ENCODE data around the gene LCN1. TPM values are rescaled to one million over a fixed set of nuclear protein-coding genes. Genes with fewer than 3 reads are reported as not detected.
A peak's percentile ranks its signal among the peaks of the same experiment; 100 is the strongest.

Gene LCN1
- total RNA-seq, 1 experiment from 2014 or later: not detected

DNA sequence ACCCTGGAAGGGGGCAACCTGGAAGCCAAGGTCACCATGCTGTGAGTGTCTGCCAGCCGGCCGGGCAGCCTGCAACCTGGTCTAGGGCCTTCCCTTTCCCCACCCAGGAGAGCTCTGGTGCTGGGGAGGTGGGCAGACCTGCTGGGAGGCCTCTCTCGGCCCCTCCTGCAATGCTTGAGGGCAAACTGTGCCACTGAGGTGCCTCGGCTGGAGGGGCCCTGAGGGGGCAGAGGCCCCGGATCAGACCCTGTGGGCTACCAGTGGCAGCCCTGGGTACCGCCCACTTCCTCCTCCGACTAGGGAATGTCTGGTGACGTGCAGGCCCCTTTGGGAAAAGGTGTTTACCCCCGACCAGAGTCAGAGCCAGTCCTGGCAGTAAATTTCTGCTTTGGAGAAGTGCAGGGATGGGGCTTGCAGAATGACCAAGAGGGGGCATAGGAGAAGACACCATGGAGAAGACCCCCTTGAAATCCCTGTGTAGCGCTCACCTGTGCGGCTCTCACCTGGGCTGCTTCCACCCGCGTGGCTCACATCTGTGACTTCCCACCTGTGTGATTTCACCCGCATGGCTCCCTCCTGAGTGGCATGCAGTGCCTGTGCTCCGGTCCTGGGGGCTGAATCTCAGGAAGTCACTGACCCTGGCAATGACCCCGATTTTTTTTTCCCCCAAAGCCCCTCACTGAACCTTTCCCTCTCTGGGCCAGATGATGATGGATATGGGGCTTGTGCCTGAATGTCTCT lies 1.1 kb downstream of the LCN1 start:
- no peak overlapping the region for H2BK5ac ChIP-seq (ENCODE audit: insufficient read length, low read length)
- Mint-ChIP-seq H3K36me3 (ENCODE audit: insufficient read depth in 1 of 3, low read depth in 3 of 3) (no peaks in the 10 kb centered on the region), H3K4me3 (no peak overlapping the region), H3K27ac (0 out of 7 replicates have a peak overlapping the region, but pooled peaks of 1 of the 3 experiments have one; percentile 31), H3K27me3 (ENCODE audit: low read depth) (peaks cover 2% of the 10 kb centered on the region; the same call in 1 of the 2 replicates), H3K4me1 (peaks cover 4 to 11% of the 10 kb centered on the region in 2 experiments; a peak in 3 of 4 replicates), H3K9me3 (peaks cover 0 to 5% of the 10 kb centered on the region in 2 experiments; a peak in 2 of 5 replicates)
- H3T11ph ChIP-seq (ENCODE audit: low read length): no peak overlapping the region
- H2AK5ac ChIP-seq (ENCODE audit: insufficient read length, low read length): no peak overlapping the region
- no peak overlapping the region for H2BK20ac ChIP-seq (ENCODE audit: low read depth, low read length, poor library complexity, severe bottlenecking)
- H4K8ac ChIP-seq (replicated peaks; ENCODE audit: insufficient read length, low read depth, low read length): no peak overlapping the region
- no peak overlapping the region for H3K14ac ChIP-seq (ENCODE audit: insufficient read depth, low read length)
- H2BK15ac ChIP-seq (ENCODE audit: low read depth, low read length): no peak overlapping the region
- no peak for TF ChIP-seq CTCF (conservative IDR thresholded peaks at IDR 0.05)
- no peak overlapping the region for H2BK12ac ChIP-seq (ENCODE audit: insufficient read length, low read depth, low read length)
- H3K27me3 ChIP-seq (ENCODE audit: insufficient read depth, low read length): no peaks in the 10 kb centered on the region
- no peaks in the 10 kb centered on the region for H3K79me1 ChIP-seq (ENCODE audit: insufficient read depth, low read depth, low read length, poor library complexity, severe bottlenecking)
- H3K9me3 ChIP-seq (ENCODE audit: control insufficient read depth, low read depth, low read length): no peaks in the 10 kb centered on the region
- no peaks in the 10 kb centered on the region; the same call in 1 of the 2 replicates for H3K4me1 ChIP-seq (ENCODE audit: insufficient read depth, low read length)
- H3K23me2 ChIP-seq (ENCODE audit: insufficient read length, low read depth, low read length, poor library complexity, severe bottlenecking): no peaks in the 10 kb centered on the region
- no peak for DNase-seq
- H3K9ac ChIP-seq (ENCODE audit: extremely low read depth, insufficient read length, low read length): no peak overlapping the region
- H3K4ac ChIP-seq (ENCODE audit: low read depth, low read length): no peak overlapping the region
- H4K5ac ChIP-seq (ENCODE audit: insufficient read length, low read depth, low read length): no peak overlapping the region
- no peak overlapping the region for H2BK120ac ChIP-seq (ENCODE audit: low read depth, low read length, poor library complexity, severe bottlenecking)
- H3K27ac ChIP-seq (ENCODE audit: insufficient read length, low read depth, low read length): no peak overlapping the region
- no peak overlapping the region for H4K91ac ChIP-seq (ENCODE audit: insufficient read length, low read depth, low read length)
- no peaks in the 10 kb centered on the region for H4K20me1 ChIP-seq (ENCODE audit: control insufficient read depth, insufficient read depth, insufficient read length)
- no peak overlapping the region for H3K56ac ChIP-seq (ENCODE audit: insufficient read length, low read depth, low read length)
- no peaks in the 10 kb centered on the region for H3K79me2 ChIP-seq (ENCODE audit: insufficient read depth, low read length)
- H3K18ac ChIP-seq (ENCODE audit: insufficient read length, low read depth, low read length): no peak overlapping the region
- WGBS (ENCODE audit: extremely low coverage, insufficient read length, low lambda C conversion rate): no CpG with 5 or more reads among the region's 16 CpGs
- H2AFZ ChIP-seq (ENCODE audit: low read length): no peak overlapping the region
- H3K4me2 ChIP-seq (ENCODE audit: insufficient read depth, insufficient read length, low read length): no peak overlapping the region
- no peak overlapping the region for H3K23ac ChIP-seq (ENCODE audit: insufficient read length, low read depth, low read length)
